Cardiac muscle cell (in vitro differentiated cells and primary cell): Measurements from ENCODE around the gene SRP68. TPM values are rescaled to one million over a fixed set of nuclear protein-coding genes. Genes with fewer than 3 reads are reported as not detected.

ENCODE experiments used
- DNase-seq, 2 donors: peaks; one replicate each; pipeline versions ENCODE4 v3.0.0 to v3.0.0-alpha.2; 2010 to 2017; ENCODE audit warnings: low read depth in 1 of 2, low spot score in 1 of 2
- H3K27ac ChIP-seq: fragments of 200-600 bp; sonication (generic); 2 replicates; pipeline ENCODE4 v1.5.1; 2016
- H3K27me3 ChIP-seq: fragments of 200-600 bp; sonication (generic); 2 replicates; pipeline ENCODE4 v1.6.0; 2016; ENCODE audit warnings: control low read depth
- H3K36me3 ChIP-seq: fragments of 200-600 bp; sonication (generic); 2 replicates; pipeline ENCODE4 v1.5.1; 2016; ENCODE audit warnings: control low read depth
- H3K4me1 ChIP-seq: fragments of 200-600 bp; sonication (generic); 2 replicates; pipeline ENCODE4 v1.8.1; 2017; ENCODE audit warnings: low read depth, mild to moderate bottlenecking, mixed run types
- H3K4me3 ChIP-seq: fragments of 200-600 bp; sonication (generic); 2 replicates; pipeline ENCODE4 v1.5.1; 2016; ENCODE audit warnings: mild to moderate bottlenecking
- H3K9me3 ChIP-seq: fragments of 200-600 bp; sonication (generic); 2 replicates; pipeline ENCODE4 v1.5.1; 2017; ENCODE audit warnings: low read depth, mild to moderate bottlenecking, control low read depth
- polyA plus RNA-seq: library from polyadenylated mRNA; unstranded; fragments of >200 nt; fragmentation: Nextera tagmentation; extraction: Ambion mirVana; gene quantifications from 2 replicates; pipeline ENCODE4 v1.2.1, GENCODE V29; 2016
- total RNA-seq: library from RNA; depleted of rRNA; stranded (reverse); fragments of >200 nt; gene quantifications from 2 replicates; pipeline ENCODE4 v1.2.3, GENCODE V29; 2016
- TF ChIP-seq, protein P1 (sequence below): IDR thresholded peaks from 2 replicates; pipeline ENCODE4 v1.5.1; 2012; ENCODE audit warnings: low read depth, mild to moderate bottlenecking, low read length

The SRP68 gene
- total and polyA plus RNA-seq, 2 experiments from 2014 or later: 55.4 to 103 TPM

DNA sequence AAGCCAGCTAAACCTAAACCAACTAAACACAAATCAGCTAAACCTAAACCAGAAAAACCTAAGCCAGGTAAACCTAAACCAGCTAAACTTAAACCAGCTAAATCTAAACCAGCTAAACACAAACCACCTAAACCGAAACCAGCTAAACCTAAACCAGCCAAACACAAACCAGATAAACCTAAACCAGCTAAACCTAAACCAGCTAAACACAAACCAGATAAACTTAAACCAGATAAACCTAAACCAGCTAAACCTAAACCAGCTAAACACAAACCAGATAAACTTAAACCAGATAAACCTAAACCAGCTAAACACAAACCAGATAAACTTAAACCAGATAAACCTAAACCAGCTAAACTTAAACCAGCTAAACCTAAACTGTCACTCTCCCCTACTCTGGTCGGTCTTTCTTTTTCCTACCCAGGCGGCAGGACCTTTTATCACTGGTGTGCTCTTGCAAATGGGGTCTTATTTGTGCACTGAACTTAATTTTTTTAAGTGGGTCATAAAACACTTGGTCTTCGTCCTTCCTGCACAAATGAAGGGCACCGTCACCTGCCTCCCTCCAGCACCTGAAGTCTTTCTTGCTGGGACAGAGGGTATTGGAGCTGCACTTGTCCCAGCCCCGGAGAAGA, 52.4 kb downstream of the SRP68 start:
- TF ChIP-seq, protein P1, sequence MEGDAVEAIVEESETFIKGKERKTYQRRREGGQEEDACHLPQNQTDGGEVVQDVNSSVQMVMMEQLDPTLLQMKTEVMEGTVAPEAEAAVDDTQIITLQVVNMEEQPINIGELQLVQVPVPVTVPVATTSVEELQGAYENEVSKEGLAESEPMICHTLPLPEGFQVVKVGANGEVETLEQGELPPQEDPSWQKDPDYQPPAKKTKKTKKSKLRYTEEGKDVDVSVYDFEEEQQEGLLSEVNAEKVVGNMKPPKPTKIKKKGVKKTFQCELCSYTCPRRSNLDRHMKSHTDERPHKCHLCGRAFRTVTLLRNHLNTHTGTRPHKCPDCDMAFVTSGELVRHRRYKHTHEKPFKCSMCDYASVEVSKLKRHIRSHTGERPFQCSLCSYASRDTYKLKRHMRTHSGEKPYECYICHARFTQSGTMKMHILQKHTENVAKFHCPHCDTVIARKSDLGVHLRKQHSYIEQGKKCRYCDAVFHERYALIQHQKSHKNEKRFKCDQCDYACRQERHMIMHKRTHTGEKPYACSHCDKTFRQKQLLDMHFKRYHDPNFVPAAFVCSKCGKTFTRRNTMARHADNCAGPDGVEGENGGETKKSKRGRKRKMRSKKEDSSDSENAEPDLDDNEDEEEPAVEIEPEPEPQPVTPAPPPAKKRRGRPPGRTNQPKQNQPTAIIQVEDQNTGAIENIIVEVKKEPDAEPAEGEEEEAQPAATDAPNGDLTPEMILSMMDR: no peak
- no peaks in the 10 kb centered on the region for H3K9me3 ChIP-seq
- H3K4me3 ChIP-seq: no peak overlapping the region
- peaks cover under 1% of the 10 kb centered on the region for H3K27me3 ChIP-seq
- no peaks in the 10 kb centered on the region for H3K4me1 ChIP-seq
- DNase-seq: no peak
- no peaks in the 10 kb centered on the region for H3K36me3 ChIP-seq
- H3K27ac ChIP-seq: no peak overlapping the region

GRCh38 chr17:76018801-76019200, 53.5 kb downstream of the SRP68 start:
- Histone ChIP-seq H3K9me3 (no peaks in the 10 kb centered on the region), H3K4me1 (no peaks in the 10 kb centered on the region), H3K36me3 (no peaks in the 10 kb centered on the region), H3K4me3 (no peak overlapping the region), H3K27ac (no peak overlapping the region), H3K27me3 (peaks cover 5% of the 10 kb centered on the region)
- no peak for DNase-seq
- TF ChIP-seq, protein P1: no peak

- no peaks in the 10 kb centered on the region for H3K36me3 ChIP-seq
- H3K27ac ChIP-seq: no peak overlapping the region
- TF ChIP-seq, protein P1: no peak
- peaks cover 5% of the 10 kb centered on the region for H3K27me3 ChIP-seq
- DNase-seq: no peak
- H3K4me1 ChIP-seq: no peaks in the 10 kb centered on the region
- H3K9me3 ChIP-seq: no peaks in the 10 kb centered on the region
- H3K4me3 ChIP-seq: no peak overlapping the region
Observed at GRCh38 chr17:76018340-76018680, 54.0 kb downstream of the SRP68 start.

- Histone ChIP-seq H3K4me1 (no peaks in the 10 kb centered on the region), H3K9me3 (no peaks in the 10 kb centered on the region), H3K36me3 (no peaks in the 10 kb centered on the region), H3K27me3 (peaks cover 5% of the 10 kb centered on the region), H3K4me3 (no peak overlapping the region), H3K27ac (no peak overlapping the region)
- TF ChIP-seq, protein P1: no peak
- DNase-seq: no peak
Observed at GRCh38 chr17:76017481-76018339, 54.6 kb downstream of the SRP68 start.

- no peaks in the 10 kb centered on the region for H3K9me3 ChIP-seq
- TF ChIP-seq, protein P1: no peak
- H3K27me3 ChIP-seq: peaks cover 5% of the 10 kb centered on the region
- DNase-seq: no peak
- H3K4me1 ChIP-seq: no peaks in the 10 kb centered on the region
- no peak overlapping the region for H3K27ac ChIP-seq
- H3K4me3 ChIP-seq: no peak overlapping the region
- no peaks in the 10 kb centered on the region for H3K36me3 ChIP-seq
Observed at GRCh38 chr17:76014925-76015261, 57.4 kb downstream of the SRP68 start.
